Activated naive CD8-positive, alpha-beta T cell treated with anti-CD3 and anti-CD28 coated beads for 36 hours (primary cell): Measurements from ENCODE around the gene MAP3K10. TPM values are rescaled to one million over a fixed set of nuclear protein-coding genes. Genes with fewer than 3 reads are reported as not detected.
"Not testable (repeated sequence)": the region's sequence is repeated elsewhere in the genome, so short reads cannot be mapped to it uniquely, and the experiment has no call there.

ENCODE experiments used
- DNase-seq: peaks from one replicate; pipeline ENCODE4 v3.0.0; 2021
- H3K27ac Mint-ChIP-seq: one replicate; pipeline ENCODE4 v1.8.0; 2022; ENCODE audit warnings: mild to moderate bottlenecking, moderate library complexity, mixed read lengths
- H3K27me3 Mint-ChIP-seq: one replicate; pipeline ENCODE4 v1.8.0; 2022; ENCODE audit warnings: mild to moderate bottlenecking, mixed read lengths
- H3K36me3 Mint-ChIP-seq: one replicate; pipeline ENCODE4 v1.8.0; 2021; ENCODE audit warnings: mild to moderate bottlenecking, mixed read lengths
- H3K4me1 Mint-ChIP-seq: one replicate; pipeline ENCODE4 v1.8.0; 2021; ENCODE audit warnings: mixed read lengths
- H3K4me3 Mint-ChIP-seq: one replicate; pipeline ENCODE4 v1.8.0; 2022; ENCODE audit warnings: mild to moderate bottlenecking, moderate library complexity, mixed read lengths
- H3K9me3 Mint-ChIP-seq: one replicate; pipeline ENCODE4 v1.8.0; 2022; ENCODE audit warnings: mixed read lengths
- total RNA-seq, 2 experiments: library from RNA; stranded (reverse); gene quantifications; one replicate each; pipeline ENCODE4 v1.2.3, GENCODE V29; 2021

The MAP3K10 gene
- total RNA-seq, 2 experiments from 2014 or later, result 8.3 to 9.3 TPM

- H3K9me3 Mint-ChIP-seq, H3K27ac Mint-ChIP-seq, H3K4me1 Mint-ChIP-seq, H3K36me3 Mint-ChIP-seq, H3K4me3 Mint-ChIP-seq, DNase-seq: not testable (repeated sequence)
- H3K27me3 Mint-ChIP-seq, result peaks cover 70% of the 10 kb centered on the region
Measured at GRCh38 chr19:40219029-40219428, 27.8 kb downstream of the MAP3K10 start.

GRCh38 chr19:40219721-40220276, 28.6 kb downstream of the MAP3K10 start:
- no peak overlapping the region for H3K27ac Mint-ChIP-seq
- H3K9me3 Mint-ChIP-seq, result peaks cover 2% of the 10 kb centered on the region

DNA sequence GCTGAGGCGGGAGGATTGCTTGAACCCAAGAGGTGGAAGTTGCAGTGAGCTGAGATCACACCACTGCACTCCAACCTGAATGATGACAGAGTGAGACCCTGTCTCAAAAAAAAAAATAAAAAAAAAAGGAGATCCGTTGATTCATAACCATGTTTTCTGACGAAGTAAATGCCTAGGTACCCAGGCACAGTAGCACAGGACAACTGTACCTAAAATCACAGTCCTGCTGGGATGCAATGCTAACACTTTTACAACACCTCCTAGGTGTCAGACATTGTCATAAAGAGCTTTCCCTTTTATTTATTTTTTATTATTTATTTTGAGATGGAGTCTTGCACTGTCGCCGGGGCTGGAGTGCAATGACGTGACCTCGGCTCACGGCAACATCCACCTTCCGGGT, 29.4 kb downstream of the MAP3K10 start:
- no peak for DNase-seq
- Mint-ChIP-seq H3K36me3 (no peaks in the 10 kb centered on the region), H3K4me1 (peaks cover 13% of the 10 kb centered on the region), H3K27me3 (peaks cover 87% of the 10 kb centered on the region), H3K4me3 (no peak overlapping the region), H3K27ac (no peak overlapping the region), H3K9me3 (peaks cover 2% of the 10 kb centered on the region)

More at GRCh38 chr19:40219721-40220276, 28.6 kb downstream of the MAP3K10 start:
- Mint-ChIP-seq H3K27me3 (peaks cover 78% of the 10 kb centered on the region), H3K4me3 (peak overlapping the region; percentile 9), H3K36me3 (no peaks in the 10 kb centered on the region), H3K4me1 (peaks cover 10% of the 10 kb centered on the region)
- no peak for DNase-seq

GRCh38 chr19:40221858-40222619, 30.8 kb downstream of the MAP3K10 start:
- H3K36me3 Mint-ChIP-seq, result no peaks in the 10 kb centered on the region
- DNase-seq, result peak; percentile 69
- peaks cover 88% of the 10 kb centered on the region for H3K27me3 Mint-ChIP-seq
- H3K9me3 Mint-ChIP-seq, result peaks cover 2% of the 10 kb centered on the region
- peaks cover 15% of the 10 kb centered on the region for H3K4me1 Mint-ChIP-seq
- no peak overlapping the region for H3K4me3 Mint-ChIP-seq
- no peak overlapping the region for H3K27ac Mint-ChIP-seq

- Mint-ChIP-seq H3K9me3 (peaks cover 2% of the 10 kb centered on the region), H3K27me3 (peaks cover 85% of the 10 kb centered on the region), H3K4me3 (no peak overlapping the region), H3K27ac (no peak overlapping the region), H3K4me1 (peaks cover 19% of the 10 kb centered on the region), H3K36me3 (no peaks in the 10 kb centered on the region)
- peak; percentile 37 for DNase-seq
Measured at GRCh38 chr19:40223135-40223822, 32.1 kb downstream of the MAP3K10 start.

- peaks cover 73% of the 10 kb centered on the region for H3K27me3 Mint-ChIP-seq
- no peak overlapping the region for H3K27ac Mint-ChIP-seq
- H3K9me3 Mint-ChIP-seq, result peaks cover 2% of the 10 kb centered on the region
- H3K4me3 Mint-ChIP-seq, result no peak overlapping the region
- peaks cover 28% of the 10 kb centered on the region for H3K4me1 Mint-ChIP-seq
- DNase-seq, result no peak
- no peaks in the 10 kb centered on the region for H3K36me3 Mint-ChIP-seq
Measured at GRCh38 chr19:40224342-40225150, 33.3 kb downstream of the MAP3K10 start.

- no peaks in the 10 kb centered on the region for H3K36me3 Mint-ChIP-seq
- H3K27me3 Mint-ChIP-seq, result peaks cover 64% of the 10 kb centered on the region
- H3K27ac Mint-ChIP-seq, result no peak overlapping the region
- peaks cover 34% of the 10 kb centered on the region for H3K4me1 Mint-ChIP-seq
- DNase-seq, result no peak
- H3K9me3 Mint-ChIP-seq, result peaks cover 2% of the 10 kb centered on the region
- H3K4me3 Mint-ChIP-seq, result peak overlapping the region; percentile 15
Measured at GRCh38 chr19:40225440-40226305, 34.4 kb downstream of the MAP3K10 start.

GRCh38 chr19:40228346-40228745, 37.1 kb downstream of the MAP3K10 start:
- Mint-ChIP-seq H3K9me3 (no peaks in the 10 kb centered on the region), H3K27me3 (peaks cover 46% of the 10 kb centered on the region), H3K36me3 (no peaks in the 10 kb centered on the region), H3K27ac (no peak overlapping the region), H3K4me1 (peaks cover 31% of the 10 kb centered on the region), H3K4me3 (no peak overlapping the region)
- no peak for DNase-seq

- Mint-ChIP-seq H3K36me3 (no peaks in the 10 kb centered on the region), H3K4me1 (peaks cover 31% of the 10 kb centered on the region), H3K4me3 (no peak overlapping the region), H3K27ac (no peak overlapping the region), H3K9me3 (no peaks in the 10 kb centered on the region), H3K27me3 (peaks cover 41% of the 10 kb centered on the region)
- DNase-seq, result no peak
Measured at GRCh38 chr19:40228863-40229262, 37.6 kb downstream of the MAP3K10 start.

- Mint-ChIP-seq H3K36me3 (no peaks in the 10 kb centered on the region), H3K4me3 (no peak overlapping the region), H3K27ac (no peak overlapping the region), H3K4me1 (peaks cover 31% of the 10 kb centered on the region), H3K9me3 (no peaks in the 10 kb centered on the region), H3K27me3 (peaks cover 34% of the 10 kb centered on the region)
- DNase-seq, result no peak
Measured at GRCh38 chr19:40229484-40229883, 38.3 kb downstream of the MAP3K10 start.

- Mint-ChIP-seq H3K27ac (no peak overlapping the region), H3K36me3 (no peaks in the 10 kb centered on the region), H3K4me3 (no peak overlapping the region), H3K9me3 (no peaks in the 10 kb centered on the region), H3K4me1 (peaks cover 31% of the 10 kb centered on the region), H3K27me3 (peaks cover 30% of the 10 kb centered on the region)
- DNase-seq, result no peak
Measured at GRCh38 chr19:40229926-40230417, 38.7 kb downstream of the MAP3K10 start.

- Mint-ChIP-seq H3K27me3 (peaks cover 19% of the 10 kb centered on the region), H3K4me1 (peaks cover 24% of the 10 kb centered on the region), H3K27ac (no peak overlapping the region), H3K9me3 (no peaks in the 10 kb centered on the region), H3K36me3 (no peaks in the 10 kb centered on the region), H3K4me3 (no peak overlapping the region)
- DNase-seq, result no peak
Measured at GRCh38 chr19:40231057-40231456, 39.8 kb downstream of the MAP3K10 start.

GRCh38 chr19:40231544-40232424, 40.6 kb downstream of the MAP3K10 start:
- no peak for DNase-seq
- no peaks in the 10 kb centered on the region for H3K9me3 Mint-ChIP-seq
- H3K4me1 Mint-ChIP-seq, result peaks cover 21% of the 10 kb centered on the region
- no peaks in the 10 kb centered on the region for H3K36me3 Mint-ChIP-seq
- H3K4me3 Mint-ChIP-seq, result no peak overlapping the region
- no peak overlapping the region for H3K27ac Mint-ChIP-seq
- H3K27me3 Mint-ChIP-seq, result peaks cover 12% of the 10 kb centered on the region
